ENCODE data around the gene SLC13A5. TPM values are rescaled to one million over a fixed set of nuclear protein-coding genes. Genes with fewer than 3 reads are reported as not detected.

The SLC13A5 gene
- total and polyA plus RNA-seq, 10 of the 15 experiments (the other 5 are each of a cell fraction or from before 2014, with no cell fraction given) = 0.23 TPM; not detected in 9

GRCh38 chr17:6640536-6641246 lies 72.5 kb downstream of the SLC13A5 start, which contains the start of the genes KIAA0753 and TXNDC17:
TSS of gene KIAA0753 (minus strand) at chr17:6640711. CDS start at chr17:6635103, 5,608 bp downstream.
TSS of gene TXNDC17 (plus strand) at chr17:6641060. CDS start at chr17:6641083, 23 bp downstream.
- no peaks in the 10 kb centered on the region for H4K20me1 ChIP-seq (ENCODE audit: control insufficient read depth, insufficient read depth)
- no peaks in the 10 kb centered on the region for H3K27me3 ChIP-seq (replicated peaks in 1 of 2; ENCODE audit: control insufficient read depth in 2 of 2, insufficient read depth in 2 of 2, low read length in 1 of 2)
- H3K4me3 ChIP-seq = peak within 1 kb of the TSS; percentile 87
- intact Hi-C loops (cut with micrococcal nuclease; ENCODE audit: unreplicated experiment) = loop anchor here (1.0 kb wide), 1 partner anchor 11 kb away; the partner anchor contains the start of genes C17orf100 and MED31
- peak within 1 kb of the TSS; percentile 88 for H3K4me2 ChIP-seq (ENCODE audit: control insufficient read depth, insufficient read depth)
- CTCF ChIA-PET = interaction anchor here (0.6 to 2.2 kb wide), 3 partner anchors 8 to 168 kb away, joined by 3 to 9 read pairs (median 5); no protein-coding TSS in a partner anchor
- peak within 1 kb of the TSS; percentile 96 for H2AFZ ChIP-seq (ENCODE audit: control insufficient read depth, low read depth, low read length)
- RAD21 ChIA-PET (ENCODE audit: unreplicated experiment) = no interaction called here
- peaks cover 33% of the 10 kb centered on the region for H3K79me2 ChIP-seq (ENCODE audit: control insufficient read depth, insufficient read depth, low read length)
- in situ Hi-C loops (cut with MboI) = no loop called here
- H3K27ac ChIP-seq (ENCODE audit: control insufficient read depth, insufficient read depth) = peak within 1 kb of the TSS; percentile 83
- DNase-seq (ENCODE audit: low read depth, low spot score) (peak; percentile 84), ATAC-seq (peak; percentile 94), FAIRE-seq (peak; percentile 86)
- under 1% methylated on average over 52 of the region's 52 CpGs for WGBS (ENCODE audit: insufficient coverage, insufficient replicate concordance, low lambda C conversion rate, missing lambda C conversion rate)
- peak within 1 kb of the TSS; percentile 84 for H3K9ac ChIP-seq (ENCODE audit: control insufficient read depth, insufficient read depth, low read length)
- no peaks in the 10 kb centered on the region for H3K9me3 ChIP-seq (replicated peaks; ENCODE audit: control insufficient read depth, insufficient read depth, low read length)
- POLR2A ChIA-PET = interaction anchor here (0.8 to 2.0 kb wide), 4 partner anchors 9 to 17 kb away, joined by 3 to 11 read pairs (median 4); partner anchors contain the start of genes C17orf100 and MED31
- SMC1A ChIA-PET (ENCODE audit: uncharacterized antibody, unreplicated experiment) = interaction anchor here (1.0 to 2.1 kb wide), 2 partner anchors 10 to 168 kb away, joined by 3 to 8 read pairs; partner anchors contain the start of genes C17orf100 and MED31
- H3K36me3 ChIP-seq (ENCODE audit: control insufficient read depth in 2 of 2, insufficient read depth in 2 of 2, low read length in 1 of 2) = peaks cover 0 to 12% of the 10 kb centered on the region in 2 experiments; a peak in 1 of 4 replicates
- peaks cover 11% of the 10 kb centered on the region; the same call in 1 of the 2 replicates for H3K4me1 ChIP-seq (ENCODE audit: control insufficient read depth, insufficient read depth, low read length)
- BruUV-seq (replicated peaks) = no TSS peak
- TF ChIP-seq POU2F2 (IDR thresholded peaks at IDR 0.05; ENCODE audit: borderline replicate concordance, low read depth, low read length) (peak; percentile 57; the same call in 2 of the 3 replicates), RAD21 (IDR thresholded peaks at IDR 0.05; ENCODE audit: insufficient read depth, low read depth, low read length) (no peak), CREM (IDR thresholded peaks at IDR 0.05; ENCODE audit: low read depth) (peak; percentile 70; the same call in 1 of the 2 replicates), ZNF622 (IDR thresholded peaks at IDR 0.05) (no peak), SRF (IDR thresholded peaks at IDR 0.05; ENCODE audit: low read depth in 2 of 2, low read length in 2 of 2) (peak; percentile 93 to 97), ZNF207 (IDR thresholded peaks at IDR 0.05; ENCODE audit: borderline replicate concordance) (peak; percentile 70; the same call in 1 of the 2 replicates), JUND (IDR thresholded peaks at IDR 0.05; ENCODE audit: low read depth, low read length) (0 out of 2 replicates have a peak, but pooled peaks have one; percentile 38), NFYA (IDR thresholded peaks at IDR 0.05; ENCODE audit: borderline replicate concordance, low read depth, low read length) (no peak), NR2F1 (conservative IDR thresholded peaks at IDR 0.05) (peak; percentile 53; the same call in 1 of the 2 replicates), EED (IDR thresholded peaks at IDR 0.05; ENCODE audit: low read depth) (peak; percentile 38; the same call in 1 of the 2 replicates), ATF7 (IDR thresholded peaks at IDR 0.05; ENCODE audit: low read depth) (0 out of 2 replicates have a peak, but pooled peaks have one; percentile 37)
- TF ChIP-seq, protein P1, sequence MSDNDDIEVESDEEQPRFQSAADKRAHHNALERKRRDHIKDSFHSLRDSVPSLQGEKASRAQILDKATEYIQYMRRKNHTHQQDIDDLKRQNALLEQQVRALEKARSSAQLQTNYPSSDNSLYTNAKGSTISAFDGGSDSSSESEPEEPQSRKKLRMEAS (IDR thresholded peaks at IDR 0.05; ENCODE audit: low read depth, low read length) = peak; percentile 83
- TF ChIP-seq, protein P2, sequence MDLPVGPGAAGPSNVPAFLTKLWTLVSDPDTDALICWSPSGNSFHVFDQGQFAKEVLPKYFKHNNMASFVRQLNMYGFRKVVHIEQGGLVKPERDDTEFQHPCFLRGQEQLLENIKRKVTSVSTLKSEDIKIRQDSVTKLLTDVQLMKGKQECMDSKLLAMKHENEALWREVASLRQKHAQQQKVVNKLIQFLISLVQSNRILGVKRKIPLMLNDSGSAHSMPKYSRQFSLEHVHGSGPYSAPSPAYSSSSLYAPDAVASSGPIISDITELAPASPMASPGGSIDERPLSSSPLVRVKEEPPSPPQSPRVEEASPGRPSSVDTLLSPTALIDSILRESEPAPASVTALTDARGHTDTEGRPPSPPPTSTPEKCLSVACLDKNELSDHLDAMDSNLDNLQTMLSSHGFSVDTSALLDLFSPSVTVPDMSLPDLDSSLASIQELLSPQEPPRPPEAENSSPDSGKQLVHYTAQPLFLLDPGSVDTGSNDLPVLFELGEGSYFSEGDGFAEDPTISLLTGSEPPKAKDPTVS (IDR thresholded peaks at IDR 0.05; ENCODE audit: low read depth, low read length) = no peak
- TF ChIP-seq, protein P3, sequence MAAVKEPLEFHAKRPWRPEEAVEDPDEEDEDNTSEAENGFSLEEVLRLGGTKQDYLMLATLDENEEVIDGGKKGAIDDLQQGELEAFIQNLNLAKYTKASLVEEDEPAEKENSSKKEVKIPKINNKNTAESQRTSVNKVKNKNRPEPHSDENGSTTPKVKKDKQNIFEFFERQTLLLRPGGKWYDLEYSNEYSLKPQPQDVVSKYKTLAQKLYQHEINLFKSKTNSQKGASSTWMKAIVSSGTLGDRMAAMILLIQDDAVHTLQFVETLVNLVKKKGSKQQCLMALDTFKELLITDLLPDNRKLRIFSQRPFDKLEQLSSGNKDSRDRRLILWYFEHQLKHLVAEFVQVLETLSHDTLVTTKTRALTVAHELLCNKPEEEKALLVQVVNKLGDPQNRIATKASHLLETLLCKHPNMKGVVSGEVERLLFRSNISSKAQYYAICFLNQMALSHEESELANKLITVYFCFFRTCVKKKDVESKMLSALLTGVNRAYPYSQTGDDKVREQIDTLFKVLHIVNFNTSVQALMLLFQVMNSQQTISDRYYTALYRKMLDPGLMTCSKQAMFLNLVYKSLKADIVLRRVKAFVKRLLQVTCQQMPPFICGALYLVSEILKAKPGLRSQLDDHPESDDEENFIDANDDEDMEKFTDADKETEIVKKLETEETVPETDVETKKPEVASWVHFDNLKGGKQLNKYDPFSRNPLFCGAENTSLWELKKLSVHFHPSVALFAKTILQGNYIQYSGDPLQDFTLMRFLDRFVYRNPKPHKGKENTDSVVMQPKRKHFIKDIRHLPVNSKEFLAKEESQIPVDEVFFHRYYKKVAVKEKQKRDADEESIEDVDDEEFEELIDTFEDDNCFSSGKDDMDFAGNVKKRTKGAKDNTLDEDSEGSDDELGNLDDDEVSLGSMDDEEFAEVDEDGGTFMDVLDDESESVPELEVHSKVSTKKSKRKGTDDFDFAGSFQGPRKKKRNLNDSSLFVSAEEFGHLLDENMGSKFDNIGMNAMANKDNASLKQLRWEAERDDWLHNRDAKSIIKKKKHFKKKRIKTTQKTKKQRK (IDR thresholded peaks at IDR 0.05; ENCODE audit: low read depth, low read length) = no peak
